ENCODE data around the gene FARP2.

- TF ChIP-seq CTCF (IDR thresholded peaks at IDR 0.05; ENCODE audit: insufficient read depth, low read depth, low read length): no peak
- no peak for TF ChIP-seq EZH2 (IDR thresholded peaks at IDR 0.05; ENCODE audit: insufficient read depth, low read length)
These were observed 38.7 kb upstream of the FARP2 start for GRCh38 chr2:241317391-241317790.

All from astrocyte (in vitro differentiated cells and primary cell).